Measurements from ENCODE around the gene HPSE2.
"Not testable (repeated sequence)": the region's sequence is repeated elsewhere in the genome, so short reads cannot be mapped to it uniquely, and the experiment has no call there.

Gene HPSE2

DNA sequence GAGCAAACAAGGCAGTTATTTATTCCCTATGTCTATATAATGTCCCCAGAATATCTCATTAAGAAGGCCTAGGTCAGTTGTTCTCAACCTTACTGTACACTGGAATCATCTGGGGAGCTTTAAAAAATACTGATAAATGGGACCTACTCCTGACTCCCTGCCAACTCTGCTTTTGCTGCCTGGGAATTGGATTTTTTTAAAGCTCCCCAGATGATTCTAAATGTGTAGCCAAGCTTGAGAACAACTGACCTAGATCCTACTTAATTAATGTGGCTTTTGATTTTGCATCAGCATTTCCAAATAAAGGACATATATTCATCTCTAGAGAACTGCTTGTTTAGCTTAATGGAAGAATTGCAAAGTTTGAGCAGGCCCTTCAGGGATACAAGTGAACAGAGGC, 697.2 kb downstream of the HPSE2 start:
- no peak for DNase-seq

GRCh38 chr10:98536551-98536950, 699.1 kb downstream of the HPSE2 start:
- DNase-seq: no peak

DNA sequence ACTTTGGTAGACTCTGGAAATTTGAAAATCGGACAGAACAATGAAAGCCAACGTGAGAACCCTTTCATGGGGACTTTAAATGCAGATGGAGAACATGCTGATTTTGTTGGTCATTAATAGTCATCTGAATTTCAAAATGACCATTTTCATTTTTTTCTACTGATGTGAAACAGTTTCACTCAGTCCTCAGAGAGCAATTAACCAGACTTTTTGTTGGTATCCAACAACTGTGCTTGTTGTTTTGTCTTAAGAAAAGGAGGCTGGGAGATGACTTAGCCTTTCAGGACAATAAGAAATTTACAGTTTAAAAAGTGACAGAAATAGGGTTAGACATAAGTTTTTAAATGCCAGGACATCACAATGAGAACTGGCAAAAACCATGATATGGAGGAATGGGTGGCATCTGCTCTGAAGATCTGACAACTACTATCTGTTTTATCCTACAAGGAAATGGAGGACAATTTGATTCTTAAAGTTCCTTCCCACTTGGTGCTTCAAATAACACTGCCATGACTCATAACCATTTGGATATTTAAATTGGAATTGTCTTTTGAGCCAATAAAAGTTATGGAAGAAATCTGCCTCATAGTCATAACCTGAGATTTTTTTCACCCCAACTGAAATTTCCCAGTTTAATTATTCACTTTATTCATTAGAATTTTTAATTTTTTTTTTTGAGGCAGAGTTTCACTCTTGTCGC, 701.8 kb downstream of the HPSE2 start:
- no peak for DNase-seq

GRCh38 chr10:98533241-98533640, 702.4 kb downstream of the HPSE2 start:
- no peak for DNase-seq

DNA sequence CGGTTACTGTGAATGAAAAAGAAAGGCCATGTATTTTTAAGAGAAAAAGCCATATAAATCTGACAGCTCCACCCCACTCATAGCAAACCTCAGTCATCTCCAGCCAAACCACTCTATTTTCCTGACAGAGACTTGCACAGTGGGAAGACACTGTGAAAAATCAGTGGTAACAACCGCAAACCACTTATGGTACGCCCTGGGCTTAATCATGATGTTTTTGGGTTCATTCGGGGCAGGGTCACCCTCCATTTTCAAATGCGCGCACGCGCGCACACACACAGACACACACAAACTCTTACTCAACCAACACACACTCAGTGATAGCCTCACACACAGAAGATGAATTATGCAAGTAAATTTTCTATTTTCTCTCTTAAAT, 706.9 kb downstream of the HPSE2 start:
- DNase-seq: no peak

DNA sequence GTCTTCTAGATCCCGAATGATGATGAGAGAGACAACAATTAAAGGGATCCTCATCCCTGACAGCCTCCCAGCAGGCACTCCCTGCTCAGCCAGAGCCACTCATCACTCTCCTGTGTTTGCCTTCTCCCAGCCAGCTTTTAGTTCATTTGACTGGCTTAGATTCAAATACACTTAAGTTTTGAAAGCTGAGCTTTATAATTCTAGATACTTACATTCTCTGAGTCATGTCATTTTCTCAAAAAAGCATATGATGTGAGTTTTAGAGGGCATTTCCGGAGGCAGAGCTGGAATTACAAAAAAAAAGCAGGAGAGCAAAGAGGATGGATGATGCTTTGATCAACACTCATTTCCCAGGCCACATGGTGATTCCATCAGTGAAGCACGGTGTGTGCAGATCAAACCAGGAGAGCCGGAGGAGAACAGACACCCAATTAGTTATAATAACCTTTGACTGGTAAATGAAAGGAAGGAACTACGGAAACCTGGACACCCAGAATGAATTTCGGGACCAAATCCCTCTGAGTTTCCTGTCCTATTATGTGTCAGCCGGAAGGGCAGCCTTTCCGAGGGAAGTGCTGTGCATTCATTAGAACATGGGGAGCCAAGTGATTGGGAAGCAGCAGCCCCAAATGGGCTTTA, 707.4 kb downstream of the HPSE2 start:
- DNase-seq: no peak

- no peak for DNase-seq
Observed at GRCh38 chr10:98525969-98526368, 709.7 kb downstream of the HPSE2 start.

DNA sequence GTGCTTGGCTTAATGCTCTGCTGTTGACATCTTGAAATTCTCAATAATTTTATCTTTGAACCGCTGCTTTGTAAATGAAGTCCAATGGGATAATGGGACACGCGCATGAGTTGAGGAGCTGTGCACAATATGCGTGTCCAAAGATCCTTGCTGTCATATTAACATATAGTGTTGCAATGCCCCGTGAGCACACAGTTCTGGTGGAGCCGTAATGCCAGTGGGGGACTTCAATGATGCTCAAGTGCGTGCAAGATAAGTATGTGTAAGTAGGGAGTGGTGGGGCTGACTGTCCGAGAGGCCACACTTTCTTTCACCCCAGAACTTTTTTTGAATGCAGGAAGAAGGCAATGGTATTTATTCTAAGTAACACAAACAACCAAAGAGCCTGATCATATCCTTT, 711.5 kb downstream of the HPSE2 start:
- DNase-seq: no peak

- no peak for DNase-seq
Observed at GRCh38 chr10:98519841-98520240, 715.8 kb downstream of the HPSE2 start.

DNA sequence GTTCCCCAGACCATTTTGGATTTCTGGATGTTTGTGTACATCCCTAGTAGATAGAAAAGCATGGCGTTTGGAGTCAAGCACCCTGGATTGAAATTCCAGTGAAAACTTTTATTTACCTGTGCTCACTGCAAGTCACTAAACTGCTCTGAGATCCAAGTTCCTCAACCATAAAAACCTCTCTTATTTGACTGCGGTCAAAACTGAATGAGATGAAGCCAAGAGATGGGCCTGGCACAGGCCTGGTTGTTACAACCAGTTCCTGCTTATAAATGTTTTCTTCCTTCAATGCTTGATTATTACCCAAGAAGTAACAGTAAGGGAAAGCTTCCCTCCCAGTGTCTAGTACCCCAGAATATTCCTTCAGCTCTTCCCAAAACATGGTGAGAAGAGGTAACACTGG, 718.0 kb downstream of the HPSE2 start:
- DNase-seq: no peak

GRCh38 chr10:98516352-98516751, 719.3 kb downstream of the HPSE2 start:
- DNase-seq: no peak

GRCh38 chr10:98513704-98514103, 721.9 kb downstream of the HPSE2 start:
- no peak for DNase-seq

GRCh38 chr10:98511876-98512275, 723.8 kb downstream of the HPSE2 start:
- DNase-seq: no peak

DNA sequence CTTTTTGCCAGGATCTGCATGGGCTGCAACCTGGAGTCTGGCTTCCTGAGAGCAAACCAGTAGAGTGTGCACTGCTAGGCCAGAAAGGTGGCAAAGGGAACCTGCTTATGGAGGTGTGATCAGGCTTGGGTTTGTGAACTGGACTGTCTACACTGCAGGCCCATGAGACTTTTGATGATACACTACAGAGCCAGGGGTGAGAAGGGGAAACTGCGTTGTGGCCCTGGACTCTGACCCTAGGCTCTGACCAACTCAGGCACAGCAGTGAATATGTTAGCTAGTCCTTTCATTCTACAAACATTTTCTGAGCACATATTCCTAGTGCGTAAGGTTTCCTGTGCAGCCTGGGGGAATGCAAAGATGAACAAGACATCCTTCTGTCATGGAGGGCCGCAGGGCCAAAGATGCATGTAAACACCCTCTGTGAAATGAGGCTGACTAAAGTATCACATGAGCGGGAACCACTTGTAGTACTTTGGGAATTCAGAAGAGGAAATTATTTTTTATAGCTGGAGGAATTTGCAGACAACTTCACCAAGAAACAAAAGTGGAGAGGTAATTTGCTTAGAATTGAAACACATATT, 725.1 kb downstream of the HPSE2 start:
- no peak for DNase-seq

DNA sequence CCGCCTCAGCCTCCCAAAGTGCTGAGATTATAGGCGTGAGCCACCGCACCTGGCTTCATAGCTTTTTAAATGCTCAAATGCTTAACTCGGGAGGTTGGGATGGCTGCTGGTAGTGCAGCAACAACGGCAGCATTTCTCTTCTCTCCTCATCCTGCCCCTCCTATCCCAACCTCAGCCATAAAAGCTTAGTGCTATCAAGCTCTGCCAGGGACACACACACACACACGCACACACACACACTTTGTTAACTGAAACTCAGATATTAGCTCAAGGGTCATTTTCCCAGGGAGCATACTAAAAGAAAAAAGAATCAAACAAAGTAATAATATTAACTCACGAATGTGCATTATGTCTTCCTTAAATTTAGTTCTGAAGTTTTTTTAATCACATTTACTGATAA, 725.9 kb downstream of the HPSE2 start:
- DNase-seq: no peak

DNA sequence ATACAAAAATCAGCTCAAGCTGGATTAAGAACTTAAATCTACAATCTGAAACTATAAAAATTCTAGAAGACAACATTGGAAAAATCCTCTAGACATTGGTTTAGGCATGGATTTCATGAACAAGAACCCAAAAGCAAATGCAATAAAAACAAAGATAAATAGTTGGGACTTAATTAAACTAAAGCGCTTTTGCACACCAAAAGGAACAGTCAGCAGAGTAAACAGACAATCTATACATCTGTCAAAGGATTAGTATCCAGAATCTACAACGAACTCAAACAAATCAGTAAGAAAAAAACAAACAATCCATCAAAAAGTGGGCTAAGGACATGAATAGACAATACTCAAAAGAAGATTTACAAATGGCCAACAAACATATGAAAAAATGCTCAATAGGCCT, 733.1 kb downstream of the HPSE2 start:
- not testable (repeated sequence) for DNase-seq

GRCh38 chr10:98492763-98493162, 742.9 kb downstream of the HPSE2 start:
- DNase-seq: no peak

DNA sequence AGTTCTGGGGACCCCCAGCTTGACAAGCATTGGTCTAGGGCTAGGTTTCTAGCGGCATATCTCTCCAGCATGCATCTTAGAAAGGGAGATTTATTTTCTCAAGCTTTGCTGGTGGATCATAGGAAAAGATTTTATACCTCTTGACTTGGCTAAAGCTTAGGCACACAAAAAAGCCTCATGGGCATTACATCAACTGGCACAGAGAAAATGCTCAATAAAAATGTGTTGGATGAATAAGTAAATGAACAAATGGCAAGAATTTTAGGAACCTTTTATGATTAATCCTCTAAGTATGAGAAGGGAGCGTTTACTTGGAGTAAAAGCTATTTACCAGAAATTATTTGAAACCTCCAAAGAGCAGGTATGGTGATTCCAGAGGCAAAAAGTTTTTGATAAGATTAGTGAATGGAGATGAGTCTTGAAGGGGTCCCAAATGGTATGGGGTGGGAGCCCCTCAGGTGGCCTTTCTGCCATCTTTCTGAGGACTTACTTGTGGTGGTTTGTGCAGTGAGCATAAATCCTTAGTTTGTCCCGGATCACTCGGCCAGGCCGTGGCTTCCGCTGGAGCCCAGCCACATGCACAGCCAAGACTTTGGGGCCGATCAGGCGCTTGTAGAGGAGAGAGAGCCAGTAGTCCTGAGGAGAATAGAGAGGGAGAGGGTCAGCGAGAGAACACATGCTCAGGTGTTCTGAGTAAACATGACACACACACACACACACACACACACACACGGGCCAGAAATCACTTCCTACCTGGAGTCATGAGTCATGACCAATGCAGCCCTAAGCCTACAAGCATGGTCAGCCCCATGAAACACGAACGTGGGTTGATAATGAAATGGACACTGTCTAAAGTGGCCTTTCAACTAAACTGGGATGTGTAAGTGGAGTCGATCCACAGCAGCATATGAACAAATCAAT, 745.8 kb downstream of the HPSE2 start:
- no peak for DNase-seq

GRCh38 chr10:98488669-98489430, 746.8 kb downstream of the HPSE2 start:
- DNase-seq: no peak

GRCh38 chr10:98487649-98488048, 748.0 kb downstream of the HPSE2 start:
- DNase-seq: no peak

- DNase-seq: no peak
Observed at GRCh38 chr10:98486421-98486820, 749.2 kb downstream of the HPSE2 start.

DNA sequence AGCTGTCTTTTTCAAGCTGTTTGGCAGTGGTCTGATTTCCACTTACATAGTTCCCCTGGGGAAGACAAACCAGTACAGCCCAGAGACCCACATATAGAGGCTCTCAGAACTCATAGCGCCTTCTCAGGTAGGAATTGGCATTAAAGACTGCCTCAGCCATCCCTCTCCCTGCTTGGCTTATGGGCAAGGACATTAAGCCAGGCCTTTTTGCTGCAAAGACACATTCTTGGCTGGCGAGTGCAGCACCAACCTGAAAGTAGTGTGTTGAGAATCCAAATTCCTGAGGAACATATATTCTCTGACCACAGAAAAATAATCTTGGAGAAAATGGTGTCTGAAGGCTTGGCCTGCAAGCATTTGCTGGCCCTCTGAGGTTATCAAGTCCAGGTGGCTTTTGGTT, 749.7 kb downstream of the HPSE2 start:
- no peak for DNase-seq

GRCh38 chr10:98483658-98484057, 752.0 kb downstream of the HPSE2 start:
- no peak for DNase-seq

All from stimulated activated CD4-positive, alpha-beta T cell treated with anti-CD3 and anti-CD28 coated beads, Interleukin-12 subunit alpha, Interleukin-12 subunit beta, amount 100 ng/mL, for 4 hours (primary cell).